ENCODE results near the gene ACD. TPM values are rescaled to one million over a fixed set of nuclear protein-coding genes. Genes with fewer than 3 reads are reported as not detected.
"Not testable (repeated sequence)": the region's sequence is repeated elsewhere in the genome, so short reads cannot be mapped to it uniquely, and the experiment has no call there.

ACD gene
- total RNA-seq, 4 donors from 2014 or later: 18.7 to 31.1 (median 23.4) TPM

GRCh38 chr16:67703626-67704025, 43.6 kb upstream of the ACD start:
- no peak for TF ChIP-seq POLR2A (IDR thresholded peaks at IDR 0.05)
- TF ChIP-seq CTCF (IDR thresholded peaks at IDR 0.05): no peak
- H3K4me3 ChIP-seq (ENCODE audit: low read depth, poor library complexity, severe bottlenecking): no peak overlapping the region
- intact Hi-C loops (cut with DNase I; ENCODE audit: low total_unique reads): no loop called here
- DNase-seq (ENCODE audit: low spot score in 2 of 2): no peak
- 67 to 72% methylated on average over 2 of the region's 2 CpGs for WGBS, 2 donors

DNA sequence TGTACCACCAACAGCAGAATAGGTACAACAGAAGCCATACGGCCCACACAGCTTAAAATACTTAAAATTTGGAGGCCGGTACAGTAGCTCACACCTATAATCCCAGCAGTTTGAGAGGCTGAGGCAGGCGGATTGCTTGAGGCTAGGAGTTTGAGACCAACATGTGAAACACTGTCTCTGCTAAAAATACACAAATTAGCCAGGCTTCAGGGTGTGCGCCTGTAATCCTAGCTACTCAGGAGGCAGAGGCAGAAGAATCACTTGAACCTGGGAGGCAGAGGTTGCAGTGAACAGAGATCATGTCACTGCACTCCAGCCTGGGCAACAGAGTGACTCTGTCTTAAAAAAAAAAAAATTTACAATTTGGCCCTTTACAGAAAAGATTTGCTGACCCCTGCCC, 42.1 kb upstream of the ACD start:
- WGBS, 2 donors: 89 to 95% methylated on average over 4 of the region's 4 CpGs
- H3K4me3 ChIP-seq (ENCODE audit: low read depth, poor library complexity, severe bottlenecking): no peak overlapping the region
- no peak for DNase-seq (ENCODE audit: low spot score in 2 of 2)
- no peak for TF ChIP-seq CTCF (IDR thresholded peaks at IDR 0.05)
- intact Hi-C loops (cut with DNase I; ENCODE audit: low total_unique reads): no loop called here

DNA sequence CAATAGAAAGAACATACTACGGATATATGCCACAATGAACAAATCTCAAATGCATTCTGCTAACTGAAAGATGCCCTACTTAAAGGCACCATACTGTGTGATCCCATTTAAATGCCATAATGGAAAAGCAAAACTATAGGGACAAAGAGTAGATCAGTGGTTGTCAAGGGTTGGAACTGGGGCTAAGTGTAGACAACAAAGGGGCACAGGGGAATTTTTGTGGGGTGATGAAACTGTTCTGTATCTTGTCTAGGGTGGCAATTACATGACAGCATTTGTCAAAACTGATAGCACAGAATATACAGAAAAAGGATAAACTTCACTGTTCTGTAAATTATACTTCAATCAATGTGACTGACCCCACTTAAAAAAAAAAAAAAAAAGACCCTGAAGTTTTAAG, 41.4 kb upstream of the ACD start:
- intact Hi-C loops (cut with DNase I; ENCODE audit: low total_unique reads): no loop called here
- H3K4me3 ChIP-seq (ENCODE audit: low read depth, poor library complexity, severe bottlenecking): no peak overlapping the region
- DNase-seq (ENCODE audit: low spot score in 2 of 2): no peak
- WGBS, 2 donors: 92 to 97% methylated on average over 1 of the region's 1 CpG
- TF ChIP-seq POLR2A (IDR thresholded peaks at IDR 0.05) (no peak), CTCF (IDR thresholded peaks at IDR 0.05) (no peak)

DNA sequence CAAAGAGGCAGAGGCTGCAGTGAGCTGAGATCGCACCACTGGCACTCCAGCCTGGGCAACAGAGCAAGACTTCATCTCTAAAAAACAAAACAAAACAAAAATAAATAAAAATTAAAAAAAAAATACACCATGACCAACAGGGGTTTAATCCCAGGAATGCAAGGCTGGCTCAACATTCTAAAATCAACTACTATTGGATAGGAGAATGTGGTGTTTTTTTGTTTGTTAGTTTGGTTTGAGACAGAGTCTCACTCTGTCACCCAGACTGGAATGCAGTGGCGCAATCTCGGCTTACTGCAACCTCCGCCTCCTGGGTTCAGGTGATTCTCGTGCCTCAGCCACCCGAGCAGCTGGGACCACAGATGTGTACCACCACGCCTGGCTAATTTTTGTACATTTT, 39.2 kb upstream of the ACD start:
- no peak for TF ChIP-seq POLR2A (IDR thresholded peaks at IDR 0.05)
- no peak for TF ChIP-seq CTCF (IDR thresholded peaks at IDR 0.05)
- WGBS, 2 donors: 95 to 97% methylated on average over 7 of the region's 7 CpGs
- intact Hi-C loops (cut with DNase I; ENCODE audit: low total_unique reads): no loop called here
- DNase-seq (ENCODE audit: low spot score in 2 of 2): no peak
- H3K4me3 ChIP-seq (ENCODE audit: low read depth, poor library complexity, severe bottlenecking): no peak overlapping the region

DNA sequence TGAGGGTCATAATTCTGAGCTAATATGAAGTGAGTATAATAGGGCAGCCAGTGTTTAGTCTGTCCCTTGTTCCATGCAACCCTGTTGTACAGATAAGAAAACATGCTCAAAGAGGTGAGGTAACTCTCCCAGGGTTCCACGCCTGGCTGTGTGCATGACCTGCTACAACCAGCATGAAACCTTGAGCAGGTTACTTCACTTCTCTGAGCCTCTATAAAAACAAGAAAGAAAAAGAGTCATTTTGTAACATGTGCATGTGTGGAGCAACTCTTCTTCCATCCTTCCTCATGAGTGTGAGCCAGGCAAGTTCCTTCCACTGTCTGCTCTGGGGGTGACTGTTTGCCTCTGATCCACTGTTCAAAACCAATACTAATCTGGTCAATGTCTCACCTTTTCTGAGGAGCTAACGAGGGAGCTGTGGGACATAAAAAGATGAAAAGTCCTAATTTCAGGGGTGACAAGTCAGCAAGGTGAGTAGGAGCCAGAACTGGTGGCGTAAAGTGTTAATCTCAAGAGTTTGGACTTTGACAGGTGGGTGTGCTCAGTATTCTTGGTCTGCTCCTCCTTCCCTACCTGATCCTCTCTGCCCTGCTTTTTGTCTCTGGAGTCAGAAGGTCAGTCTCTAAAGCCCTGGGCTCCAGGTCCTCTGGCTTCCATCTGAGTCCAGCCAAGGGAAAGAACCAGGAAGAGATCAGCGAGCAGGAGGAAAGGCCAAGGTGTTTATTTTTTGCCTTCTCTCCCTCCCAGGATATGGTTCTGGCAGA, 37.5 kb upstream of the ACD start:
- intact Hi-C loops (cut with DNase I; ENCODE audit: low total_unique reads): no loop called here
- 77 to 91% methylated on average over 4 of the region's 4 CpGs for WGBS, 2 donors
- no peak overlapping the region for H3K4me3 ChIP-seq (ENCODE audit: low read depth, poor library complexity, severe bottlenecking)
- DNase-seq (ENCODE audit: low spot score in 2 of 2): no peak
- TF ChIP-seq POLR2A (IDR thresholded peaks at IDR 0.05) (no peak), CTCF (IDR thresholded peaks at IDR 0.05) (no peak)

DNA sequence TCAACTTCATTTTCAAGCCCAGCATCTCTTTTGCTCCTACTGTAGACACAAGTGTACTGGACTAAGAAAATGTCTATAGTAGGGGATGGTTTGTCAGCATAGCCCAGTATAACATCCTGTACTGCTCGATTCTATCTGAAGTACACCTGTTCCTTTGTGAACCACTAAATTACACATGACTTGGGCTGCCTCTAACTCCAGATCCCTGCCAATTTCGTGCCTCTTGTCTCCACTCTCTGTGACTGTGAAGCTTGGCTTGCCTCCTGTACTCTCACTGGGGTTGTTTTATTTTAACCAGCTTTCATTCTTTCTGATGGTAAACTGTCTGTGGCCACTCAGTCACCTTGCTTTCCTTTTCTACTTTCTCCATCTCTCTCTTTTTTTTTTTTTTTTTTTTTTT, 34.6 kb upstream of the ACD start:
- WGBS, 2 donors: 50 to 65% methylated on average over 2 of the region's 2 CpGs
- TF ChIP-seq CTCF (IDR thresholded peaks at IDR 0.05) (no peak), POLR2A (IDR thresholded peaks at IDR 0.05) (no peak)
- intact Hi-C loops (cut with DNase I; ENCODE audit: low total_unique reads): no loop called here
- DNase-seq (ENCODE audit: low spot score in 2 of 2): no peak
- no peak overlapping the region for H3K4me3 ChIP-seq (ENCODE audit: low read depth, poor library complexity, severe bottlenecking)

DNA sequence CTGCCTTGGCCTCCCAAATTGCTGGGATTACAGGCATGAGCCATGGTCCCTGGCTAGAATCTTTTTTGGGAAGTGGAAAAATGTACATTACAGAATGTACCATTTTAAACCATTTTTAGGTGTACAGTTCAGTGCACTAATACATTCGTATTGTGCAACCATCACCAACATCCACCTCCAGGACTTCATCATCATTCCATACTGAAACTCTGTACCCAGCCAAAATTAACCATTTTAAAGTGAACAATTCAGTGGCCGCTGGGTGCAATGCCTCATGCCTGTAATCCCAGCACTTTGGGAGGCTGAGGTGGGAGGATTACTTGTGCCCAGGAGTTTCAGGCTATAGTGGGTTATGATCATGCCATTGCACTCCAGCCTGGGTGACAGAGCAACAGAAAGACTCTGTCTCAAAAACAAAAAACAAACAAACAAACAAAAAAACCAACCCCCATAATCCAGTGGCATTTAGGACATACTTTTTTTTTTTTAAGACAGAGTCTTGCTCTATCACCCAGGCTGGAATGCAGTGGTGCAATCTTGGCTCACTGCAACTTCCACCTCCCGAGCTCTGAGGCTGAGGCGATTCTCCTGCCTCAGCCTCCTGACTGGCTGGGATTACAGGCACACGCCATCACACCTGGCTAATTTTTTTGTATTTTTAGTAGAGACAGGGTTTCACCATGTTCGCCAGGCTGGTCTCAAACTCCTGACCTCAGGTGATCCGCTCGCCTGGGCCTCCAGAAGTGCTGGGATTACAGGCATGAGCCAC, 33.6 kb upstream of the ACD start:
- 91% methylated on average over 8 of the region's 8 CpGs for WGBS, 2 donors
- H3K4me3 ChIP-seq (ENCODE audit: low read depth, poor library complexity, severe bottlenecking); intact Hi-C loops (cut with DNase I; ENCODE audit: low total_unique reads); DNase-seq (ENCODE audit: low spot score in 2 of 2): not testable (repeated sequence)

Data from lower leg skin (tissue), 4 donors.